Thyroid gland (tissue), 4 donors: ENCODE results near the gene DOHH. TPM values are rescaled to one million over a fixed set of nuclear protein-coding genes. Genes with fewer than 3 reads are reported as not detected.

ENCODE experiments used
- DNase-seq, 2 donors: peaks; one replicate each; pipeline ENCODE4 v3.0.0-alpha.2; 2019
- H3K27ac ChIP-seq, 3 donors: fragments of 200-600 bp; sonication (generic); 1 replicate in 2 of 3; 2 replicates in 1 of 3; pipeline ENCODE4 v1.5.1; 2016 to 2019; ENCODE audit warnings: mild to moderate bottlenecking in 1 of 3, moderate library complexity in 1 of 3
- H3K27me3 ChIP-seq: fragments of 200-600 bp; sonication (generic); one replicate; pipeline ENCODE4 v1.5.1; 2019
- H3K36me3 ChIP-seq, 2 donors: fragments of 200-600 bp; sonication (generic); one replicate each; pipeline ENCODE4 v1.5.1; 2016 to 2019
- H3K4me1 ChIP-seq, 2 donors: fragments of 200-600 bp; sonication (generic); one replicate each; pipeline ENCODE4 v1.5.1; 2017 to 2019
- H3K4me3 ChIP-seq, 3 donors: fragments of 200-600 bp; sonication (generic); replicated peaks in 1 of 3; 1 replicate in 2 of 3; 2 replicates in 1 of 3; pipeline ENCODE4 v1.5.1; 2016; ENCODE audit warnings: mild to moderate bottlenecking in 1 of 3
- H3K9me3 ChIP-seq: fragments of 200-600 bp; sonication (generic); one replicate; pipeline ENCODE4 v1.5.1; 2017
- POLR2A ChIP-seq, 2 donors: fragments of 450-650 bp; IDR thresholded peaks; one replicate each; pipeline ENCODE4 v1.6.1; 2017; ENCODE audit warnings: antibody characterized with exemption in 2 of 2, mild to moderate bottlenecking in 2 of 2, moderate library complexity in 1 of 2
- WGBS, 2 donors: methylation state at CpG; one replicate each; pipeline ENCODE4 v1.1.5; 2017; 5-methylcytosine and 5-hydroxymethylcytosine counted together
- intact Hi-C: fragments of 100-400 bp; cut with DNase I; formaldehyde crosslinking; loops from one replicate; pipeline ENCODE4 v1.15.1; 2023
- total RNA-seq, 4 donors: library from RNA; depleted of rRNA; stranded (reverse); fragments of >200 nt; gene quantifications; one replicate each; pipeline ENCODE4 v1.2.3, GENCODE V29; 2016
- TF ChIP-seq, protein P1 (sequence below), 6 experiments: fragments of 200-600 bp in 3 of 6; fragments of 450-650 bp in 3 of 6; sonication (generic) in 3 of 6; IDR thresholded peaks; one replicate each; pipeline ENCODE4 v1.5.1; 2016 to 2019; ENCODE audit warnings: antibody characterized with exemption in 6 of 6, mild to moderate bottlenecking in 2 of 6, inconsistent platforms in 1 of 6, moderate library complexity in 1 of 6

DOHH gene
- total RNA-seq, 4 donors from 2014 or later: 9.0 to 18.9 (median 13.6) TPM

DNA sequence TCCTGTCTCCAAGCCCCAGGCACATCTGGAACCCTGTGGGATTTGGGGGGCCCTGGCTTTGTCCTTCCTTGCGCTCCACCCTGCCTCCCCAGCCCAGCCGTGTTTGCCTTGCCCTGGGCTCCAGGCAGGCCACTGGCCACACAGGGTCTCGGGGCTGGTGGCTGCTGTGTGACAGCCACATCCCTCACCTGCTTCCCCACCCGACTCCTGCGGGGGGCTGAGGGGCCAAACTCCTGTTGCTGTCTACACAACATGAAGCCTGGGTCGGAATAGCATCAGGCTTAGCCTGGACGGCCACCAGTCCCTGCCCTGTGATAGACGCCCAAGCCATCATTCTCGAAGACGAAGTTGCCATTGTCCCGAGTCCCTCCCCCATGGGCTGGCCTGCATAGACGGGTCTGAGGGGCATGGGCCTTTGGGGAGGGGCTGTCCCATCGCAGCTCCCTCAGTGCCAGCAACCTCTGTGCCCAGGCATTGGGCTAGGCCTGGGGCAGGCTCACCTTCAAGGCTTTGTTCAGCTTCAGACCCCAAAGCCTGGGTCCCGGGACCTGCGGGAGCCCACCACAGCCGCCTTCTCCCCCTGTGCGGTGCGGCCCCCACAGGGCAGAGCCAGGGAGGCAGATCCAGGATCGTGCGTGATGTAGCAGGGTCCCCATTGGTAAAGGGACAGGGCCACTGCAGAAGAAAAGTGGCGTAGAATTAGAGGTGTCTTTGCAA lies 23.0 kb upstream of the DOHH start:
- no peak for TF ChIP-seq POLR2A (IDR thresholded peaks at IDR 0.05)
- TF ChIP-seq, protein P1, sequence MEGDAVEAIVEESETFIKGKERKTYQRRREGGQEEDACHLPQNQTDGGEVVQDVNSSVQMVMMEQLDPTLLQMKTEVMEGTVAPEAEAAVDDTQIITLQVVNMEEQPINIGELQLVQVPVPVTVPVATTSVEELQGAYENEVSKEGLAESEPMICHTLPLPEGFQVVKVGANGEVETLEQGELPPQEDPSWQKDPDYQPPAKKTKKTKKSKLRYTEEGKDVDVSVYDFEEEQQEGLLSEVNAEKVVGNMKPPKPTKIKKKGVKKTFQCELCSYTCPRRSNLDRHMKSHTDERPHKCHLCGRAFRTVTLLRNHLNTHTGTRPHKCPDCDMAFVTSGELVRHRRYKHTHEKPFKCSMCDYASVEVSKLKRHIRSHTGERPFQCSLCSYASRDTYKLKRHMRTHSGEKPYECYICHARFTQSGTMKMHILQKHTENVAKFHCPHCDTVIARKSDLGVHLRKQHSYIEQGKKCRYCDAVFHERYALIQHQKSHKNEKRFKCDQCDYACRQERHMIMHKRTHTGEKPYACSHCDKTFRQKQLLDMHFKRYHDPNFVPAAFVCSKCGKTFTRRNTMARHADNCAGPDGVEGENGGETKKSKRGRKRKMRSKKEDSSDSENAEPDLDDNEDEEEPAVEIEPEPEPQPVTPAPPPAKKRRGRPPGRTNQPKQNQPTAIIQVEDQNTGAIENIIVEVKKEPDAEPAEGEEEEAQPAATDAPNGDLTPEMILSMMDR (IDR thresholded peaks at IDR 0.05): no peak
- Histone ChIP-seq H3K4me1 (peaks cover 0 to 5% of the 10 kb centered on the region in 2 donors), H3K36me3 (peaks cover 35 to 40% of the 10 kb centered on the region in 2 donors), H3K9me3 (no peaks in the 10 kb centered on the region), H3K27ac (no peak overlapping the region), H3K27me3 (no peaks in the 10 kb centered on the region), H3K4me3 (no peak overlapping the region)
- intact Hi-C loops: no loop called here
- WGBS, 2 donors: 95 to 97% methylated on average over 11 to 18 of the region's 21 CpGs
- no peak for DNase-seq

DNA sequence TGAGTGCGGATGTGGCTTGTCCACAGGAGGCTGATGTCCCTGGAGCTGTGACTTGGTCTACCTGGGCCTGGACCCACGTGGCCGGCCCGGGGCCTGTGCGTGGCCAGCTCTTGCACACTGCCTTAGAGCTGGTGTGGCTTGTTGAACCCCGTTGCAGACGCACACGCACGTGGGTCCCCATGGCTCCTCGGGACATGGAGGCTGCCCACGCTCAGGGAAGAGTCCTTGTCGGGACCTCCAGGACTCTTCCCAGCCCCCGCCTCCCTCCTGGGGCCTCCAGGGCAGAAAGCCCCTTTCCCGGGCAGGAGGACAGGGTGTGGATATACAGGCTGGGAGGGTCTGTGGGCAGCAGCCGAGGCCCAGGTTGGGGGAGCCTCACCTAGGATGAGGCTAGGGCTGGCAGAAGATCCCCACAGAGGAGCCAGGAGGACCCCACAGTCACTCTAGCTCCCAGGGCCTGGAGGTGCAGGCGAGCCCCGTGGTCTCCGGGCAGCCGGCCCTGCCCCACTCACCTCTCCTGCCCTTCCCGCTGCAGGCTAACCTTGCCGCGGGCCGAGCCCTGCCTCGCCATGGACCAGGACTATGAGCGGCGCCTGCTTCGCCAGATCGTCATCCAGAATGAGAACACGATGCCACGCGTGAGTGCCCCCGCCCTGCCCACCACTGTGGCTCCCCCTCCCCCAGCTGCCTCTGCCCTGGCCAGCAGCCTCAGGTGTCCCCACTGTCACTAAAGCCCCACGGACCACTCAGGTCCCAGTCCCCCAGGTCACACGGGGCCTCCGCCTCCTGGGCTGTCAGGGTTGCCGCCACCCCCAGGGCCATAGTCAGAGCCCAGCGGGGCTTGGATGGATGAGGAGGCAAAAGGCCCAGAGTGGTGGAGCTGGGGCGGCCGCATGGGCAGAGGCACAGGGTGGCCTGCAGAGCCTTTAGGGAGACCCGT lies 22.2 kb upstream of the DOHH start:
- Histone ChIP-seq H3K36me3 (peaks cover 29 to 36% of the 10 kb centered on the region in 2 donors), H3K27ac (no peak overlapping the region), H3K4me3 (no peak overlapping the region), H3K27me3 (no peaks in the 10 kb centered on the region), H3K4me1 (peaks cover 0 to 9% of the 10 kb centered on the region in 2 donors), H3K9me3 (no peaks in the 10 kb centered on the region)
- 91 to 95% methylated on average over 20 to 35 of the region's 40 CpGs for WGBS, 2 donors
- no peak for DNase-seq
- TF ChIP-seq POLR2A (IDR thresholded peaks at IDR 0.05): no peak
- TF ChIP-seq, protein P1 (IDR thresholded peaks at IDR 0.05): no peak
- intact Hi-C loops: no loop called here

DNA sequence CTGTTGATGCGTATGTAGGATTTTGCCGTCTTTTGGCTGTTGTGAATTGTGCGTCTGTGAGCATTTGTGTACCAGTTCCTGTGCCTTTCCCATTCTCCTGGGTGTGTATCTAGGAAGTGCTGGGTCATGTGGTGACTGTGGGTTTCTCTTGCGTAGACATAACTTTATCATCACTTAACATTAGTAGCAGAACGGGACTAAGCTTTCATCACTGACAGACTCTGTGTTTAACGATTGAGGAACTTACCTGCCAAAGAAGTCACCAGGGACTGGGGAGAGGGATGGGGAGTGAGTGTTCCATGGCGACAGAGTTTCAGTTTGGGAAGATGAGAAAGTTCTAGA lies 20.6 kb upstream of the DOHH start:
- peaks cover 0 to 9% of the 10 kb centered on the region in 2 donors for H3K4me1 ChIP-seq
- H3K9me3 ChIP-seq: no peaks in the 10 kb centered on the region
- no peak overlapping the region for H3K4me3 ChIP-seq
- H3K27ac ChIP-seq: no peak overlapping the region
- intact Hi-C loops: no loop called here
- no peak for TF ChIP-seq POLR2A (IDR thresholded peaks at IDR 0.05)
- TF ChIP-seq, protein P1 (IDR thresholded peaks at IDR 0.05): no peak
- no peaks in the 10 kb centered on the region for H3K27me3 ChIP-seq
- 89 to 91% methylated on average over 7 of the region's 7 CpGs for WGBS, 2 donors
- peaks cover 13 to 20% of the 10 kb centered on the region in 2 donors for H3K36me3 ChIP-seq
- no peak for DNase-seq

DNA sequence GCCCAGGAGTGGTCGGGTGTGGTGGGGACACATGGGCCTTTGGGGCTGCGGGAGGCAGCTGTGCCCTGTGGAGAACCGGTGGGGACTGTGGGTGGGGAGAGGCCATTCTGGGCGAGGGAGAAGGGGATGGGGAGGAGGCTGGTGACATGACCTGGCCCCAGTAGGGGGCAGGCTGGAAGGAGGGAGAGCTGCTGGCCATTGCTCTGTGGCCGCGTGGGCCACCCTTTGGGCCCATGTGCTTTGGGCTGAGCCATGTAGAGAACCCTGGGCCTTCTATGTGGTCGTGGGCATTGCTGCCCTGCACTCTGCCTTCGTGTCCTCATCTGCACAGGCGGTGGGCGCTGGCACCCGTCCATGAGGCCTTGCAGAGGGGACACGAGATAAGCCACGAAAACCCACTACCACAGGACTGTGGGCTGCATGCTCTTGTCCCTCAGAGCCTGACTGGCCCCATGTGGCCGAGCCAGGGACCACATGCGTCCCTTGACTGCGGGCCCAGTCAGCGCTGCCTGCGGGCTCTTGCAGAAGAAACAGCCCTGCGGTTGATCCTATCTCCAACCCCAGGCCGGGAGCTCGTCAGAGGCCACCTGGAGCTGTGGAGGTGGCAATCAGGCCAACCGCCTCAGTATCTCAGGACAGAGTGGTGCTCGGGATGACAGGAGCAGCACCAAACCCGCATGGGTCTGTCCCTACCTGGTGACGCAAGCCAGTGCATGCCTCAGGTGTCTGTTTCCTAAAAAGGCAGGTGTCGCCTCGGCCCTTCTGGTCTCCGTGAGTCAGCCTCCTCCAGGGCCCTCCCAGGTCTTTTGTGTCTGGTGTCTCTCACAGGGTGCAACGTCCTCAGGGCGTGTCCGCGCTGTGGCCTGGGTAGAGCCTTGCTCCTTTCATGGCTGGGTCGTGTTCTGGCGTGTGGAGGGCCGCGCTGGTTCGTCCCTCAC lies 20.0 kb upstream of the DOHH start:
- Histone ChIP-seq H3K4me3 (no peak overlapping the region), H3K27ac (no peak overlapping the region), H3K4me1 (peaks cover 0 to 9% of the 10 kb centered on the region in 2 donors), H3K9me3 (no peaks in the 10 kb centered on the region), H3K27me3 (no peaks in the 10 kb centered on the region), H3K36me3 (peaks cover 9 to 18% of the 10 kb centered on the region in 2 donors)
- TF ChIP-seq, protein P1 (IDR thresholded peaks at IDR 0.05): no peak
- no peak for TF ChIP-seq POLR2A (IDR thresholded peaks at IDR 0.05)
- intact Hi-C loops: no loop called here
- 91 to 96% methylated on average over 13 to 21 of the region's 37 CpGs for WGBS, 2 donors
- DNase-seq: no peak
